Loucy (cell line): Measurements from ENCODE around the gene IL36B.
"Not testable (repeated sequence)": the region's sequence is repeated elsewhere in the genome, so short reads cannot be mapped to it uniquely, and the experiment has no call there.

Experiments
- EZH2phosphoT487 ChIP-seq: fragments of 200-600 bp; IDR thresholded peaks from 2 replicates; pipeline ENCODE4 v1.6.1; 2018; ENCODE audit warnings: antibody characterized with exemption, mild to moderate bottlenecking, moderate library complexity, borderline replicate concordance
- TF ChIP-seq, protein P1 (sequence below): fragments of 200-600 bp; sonication (generic); conservative IDR thresholded peaks from 2 replicates; pipeline ENCODE4 v1.5.1; 2014; ENCODE audit warnings: mild to moderate bottlenecking, antibody characterized with exemption, low read length

DNA sequence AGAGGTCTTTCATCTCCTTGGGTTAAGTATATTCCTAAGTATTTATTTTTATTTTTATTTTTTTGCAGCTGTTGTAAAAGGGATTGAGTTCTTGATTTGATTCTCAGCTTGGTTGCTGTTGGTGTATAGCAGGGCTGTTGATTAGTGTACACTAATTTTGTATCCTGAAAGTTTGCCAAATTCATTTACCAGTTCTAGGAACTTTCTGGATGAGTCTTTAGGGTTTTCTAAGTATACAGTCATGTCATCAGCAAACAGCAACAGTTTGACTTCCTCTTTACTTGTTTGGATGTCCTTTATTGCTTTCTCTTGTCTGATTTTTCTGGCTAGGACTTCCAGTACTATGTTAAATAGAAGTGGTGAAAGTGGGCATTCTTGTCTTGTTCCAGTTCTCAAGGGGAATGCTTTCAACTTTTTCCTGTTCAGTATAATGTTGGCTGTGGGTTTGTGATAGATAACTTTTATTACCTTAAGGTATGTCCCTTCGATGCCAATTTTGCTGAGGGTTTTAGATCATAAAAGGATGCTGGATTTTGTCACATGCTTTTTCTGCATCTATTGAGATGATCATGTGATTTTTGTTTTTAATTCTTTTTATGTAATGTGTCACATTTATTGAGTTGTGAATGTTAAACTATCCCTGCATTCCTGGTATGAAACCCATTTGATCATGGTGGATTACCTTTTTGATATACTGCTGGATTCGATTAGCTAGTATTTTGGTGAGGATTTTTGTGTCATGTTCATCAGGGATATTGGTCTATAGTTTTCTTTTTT lies 44.4 kb upstream of the IL36B start:
- TF ChIP-seq, protein P1, sequence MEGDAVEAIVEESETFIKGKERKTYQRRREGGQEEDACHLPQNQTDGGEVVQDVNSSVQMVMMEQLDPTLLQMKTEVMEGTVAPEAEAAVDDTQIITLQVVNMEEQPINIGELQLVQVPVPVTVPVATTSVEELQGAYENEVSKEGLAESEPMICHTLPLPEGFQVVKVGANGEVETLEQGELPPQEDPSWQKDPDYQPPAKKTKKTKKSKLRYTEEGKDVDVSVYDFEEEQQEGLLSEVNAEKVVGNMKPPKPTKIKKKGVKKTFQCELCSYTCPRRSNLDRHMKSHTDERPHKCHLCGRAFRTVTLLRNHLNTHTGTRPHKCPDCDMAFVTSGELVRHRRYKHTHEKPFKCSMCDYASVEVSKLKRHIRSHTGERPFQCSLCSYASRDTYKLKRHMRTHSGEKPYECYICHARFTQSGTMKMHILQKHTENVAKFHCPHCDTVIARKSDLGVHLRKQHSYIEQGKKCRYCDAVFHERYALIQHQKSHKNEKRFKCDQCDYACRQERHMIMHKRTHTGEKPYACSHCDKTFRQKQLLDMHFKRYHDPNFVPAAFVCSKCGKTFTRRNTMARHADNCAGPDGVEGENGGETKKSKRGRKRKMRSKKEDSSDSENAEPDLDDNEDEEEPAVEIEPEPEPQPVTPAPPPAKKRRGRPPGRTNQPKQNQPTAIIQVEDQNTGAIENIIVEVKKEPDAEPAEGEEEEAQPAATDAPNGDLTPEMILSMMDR, result not testable (repeated sequence)
- TF ChIP-seq EZH2phosphoT487, result not testable (repeated sequence)
